HEK293 (cell line): ENCODE data around the gene CYREN.

Experiments
- CTCF ChIA-PET: fragments of 350-600 bp; formaldehyde crosslinking; extraction: SDS; loops from one replicate; lab custom pipeline; 2021; ENCODE audit warnings: antibody characterized with exemption; lab: Yijun Ruan, JAX
- POLR2A ChIA-PET: fragments of 300-600 bp; formaldehyde crosslinking; extraction: SDS; loops from one replicate; lab custom pipeline; 2020; ENCODE audit warnings: antibody characterized with exemption, inconsistent platforms; lab: Yijun Ruan, JAX
- H3K27ac ChIP-seq: fragments of 200-500 bp; sonication (Bioruptor generic); 2 replicates; pipeline ENCODE4 v1.5.1; 2014; ENCODE audit warnings: low read depth, low read length, control low read depth, inconsistent platforms; ENCODE audit errors: extremely low read depth
- H3K36me3 ChIP-seq, 2 experiments: fragments of 200-500 bp in 1 of 2; sonication (Bioruptor generic) in 1 of 2; 1 replicate in 1 of 2; 2 replicates in 1 of 2; pipeline ENCODE4 v1.5.1; 2014 to 2017; ENCODE audit warnings: inconsistent platforms in 2 of 2, low read length in 2 of 2; ENCODE audit not compliant: control insufficient read depth in 2 of 2, insufficient read depth in 1 of 2
- H3K4me1 ChIP-seq: fragments of 200-500 bp; sonication (Bioruptor generic); 2 replicates; pipeline ENCODE4 v1.5.1; 2014; ENCODE audit warnings: mild to moderate bottlenecking, low read length, inconsistent platforms; ENCODE audit not compliant: control insufficient read depth, insufficient read depth
- H3K4me3 ChIP-seq: 2 replicates; pipeline ENCODE4 v1.5.1; 2011; ENCODE audit warnings: low read depth, mild to moderate bottlenecking, control low read depth, low read length, moderate library complexity
- H3K9me3 ChIP-seq: fragments of 200-500 bp; sonication (Bioruptor generic); 2 replicates; pipeline ENCODE4 v1.5.1; 2014; ENCODE audit warnings: low read depth, low read length, inconsistent platforms; ENCODE audit not compliant: control insufficient read depth, insufficient read depth
- GFI1B ChIP-seq: fragments of 450-650 bp; formaldehyde crosslinking; IDR thresholded peaks from 2 replicates; pipeline ENCODE4 v1.5.1; 2016; ENCODE audit warnings: missing biosample characterization, missing genetic modification characterization
- GLIS1 ChIP-seq: fragments of 450-650 bp; formaldehyde crosslinking; IDR thresholded peaks from 2 replicates; pipeline ENCODE4 v1.5.1; 2016; ENCODE audit warnings: missing biosample characterization, missing genetic modification characterization
- KLF1 ChIP-seq: fragments of 450-650 bp; formaldehyde crosslinking; IDR thresholded peaks from 2 replicates; pipeline ENCODE4 v1.5.1; 2016; ENCODE audit warnings: missing biosample characterization, missing genetic modification characterization
- PRDM1 ChIP-seq: fragments of 450-650 bp; formaldehyde crosslinking; IDR thresholded peaks from 2 replicates; pipeline ENCODE4; 2016; ENCODE audit warnings: missing biosample characterization, missing genetic modification characterization
- SALL2 ChIP-seq: fragments of 450-650 bp; formaldehyde crosslinking; IDR thresholded peaks from 2 replicates; pipeline ENCODE4 v1.5.0; 2017; ENCODE audit warnings: missing biosample characterization, mild to moderate bottlenecking, missing genetic modification characterization, borderline replicate concordance
- SP2 ChIP-seq: fragments of 450-650 bp; formaldehyde crosslinking; IDR thresholded peaks from 2 replicates; pipeline ENCODE4 v1.5.1; 2016; ENCODE audit warnings: missing biosample characterization, missing genetic modification characterization
- SP7 ChIP-seq: fragments of 450-650 bp; formaldehyde crosslinking; IDR thresholded peaks from 2 replicates; pipeline ENCODE4 v1.5.1; 2016; ENCODE audit warnings: missing biosample characterization, missing genetic modification characterization
- ZBTB1 ChIP-seq: fragments of 450-650 bp; formaldehyde crosslinking; IDR thresholded peaks from 2 replicates; pipeline ENCODE4 v1.5.1; 2016; ENCODE audit warnings: missing biosample characterization, missing genetic modification characterization
- ZBTB21 ChIP-seq: fragments of 450-650 bp; formaldehyde crosslinking; IDR thresholded peaks from 2 replicates; pipeline ENCODE4 v1.5.1; 2017; ENCODE audit warnings: missing biosample characterization, missing genetic modification characterization
- ZIC2 ChIP-seq: fragments of 450-650 bp; formaldehyde crosslinking; IDR thresholded peaks from 2 replicates; pipeline ENCODE4 v1.5.1; 2016; ENCODE audit warnings: missing biosample characterization, missing genetic modification characterization
- ZNF184 ChIP-seq: fragments of 450-650 bp; IDR thresholded peaks from 2 replicates; pipeline ENCODE4 v1.5.1; 2018; ENCODE audit warnings: missing biosample characterization, mild to moderate bottlenecking, missing genetic modification characterization
- ZNF521 ChIP-seq: fragments of 450-650 bp; formaldehyde crosslinking; IDR thresholded peaks from 2 replicates; pipeline ENCODE4 v1.5.1; 2017; ENCODE audit warnings: missing biosample characterization, mild to moderate bottlenecking, missing genetic modification characterization
- ZNF785 ChIP-seq: fragments of 450-650 bp; formaldehyde crosslinking; IDR thresholded peaks from 2 replicates; pipeline ENCODE4 v1.5.1; 2016; ENCODE audit warnings: missing biosample characterization, missing genetic modification characterization
- TF ChIP-seq, protein P1 (sequence below): fragments of 450-650 bp; formaldehyde crosslinking; IDR thresholded peaks from 2 replicates; pipeline ENCODE4 v1.5.1; 2016; ENCODE audit warnings: missing biosample characterization, missing genetic modification characterization
- TF ChIP-seq, protein P2 (sequence below): fragments of 450-650 bp; formaldehyde crosslinking; IDR thresholded peaks from 2 replicates; pipeline ENCODE4 v1.5.1; 2016; ENCODE audit warnings: missing biosample characterization, missing genetic modification characterization
- TF ChIP-seq, protein P3 (sequence below): fragments of 450-650 bp; formaldehyde crosslinking; IDR thresholded peaks from 2 replicates; pipeline ENCODE4 v1.5.1; 2016; ENCODE audit warnings: missing biosample characterization, missing genetic modification characterization
- TF ChIP-seq, protein P4 (sequence below): fragments of 450-650 bp; formaldehyde crosslinking; IDR thresholded peaks from 2 replicates; pipeline ENCODE4 v1.5.1; 2016; ENCODE audit warnings: missing biosample characterization, missing genetic modification characterization

CYREN gene

DNA sequence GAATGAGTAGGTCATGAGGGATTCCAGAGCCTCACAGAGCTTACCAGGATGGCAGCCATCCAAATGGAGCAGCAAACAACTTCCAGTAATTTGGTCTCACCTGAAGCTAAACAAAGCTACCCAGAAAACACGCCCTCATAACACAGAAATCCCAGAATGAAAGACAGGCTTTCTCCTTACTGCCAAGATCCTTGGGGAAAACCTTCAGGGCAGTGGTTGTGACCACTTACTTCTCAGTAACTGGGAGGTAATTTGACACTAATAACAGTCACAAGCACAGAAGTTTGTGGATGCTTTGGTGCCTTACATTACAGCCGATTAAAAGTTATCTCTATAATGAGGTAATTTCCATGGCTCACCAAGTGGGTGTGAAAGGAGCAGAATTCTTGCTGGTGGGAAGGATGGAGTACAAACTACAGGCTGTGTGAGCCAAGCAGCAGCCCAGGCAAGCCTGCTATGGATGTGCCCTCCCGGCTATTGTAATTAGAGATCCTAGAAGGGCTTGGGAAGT lies 30.4 kb upstream of the CYREN start (continued):
- TF ChIP-seq SALL2 (tag by site-specific recombination) (no peak), ZNF521 (tag by site-specific recombination) (no peak), GLIS1 (tag by site-specific recombination) (0 out of 2 replicates have a peak, but pooled peaks have one; percentile 39), ZIC2 (tag by site-specific recombination) (no peak), KLF1 (tag by site-specific recombination) (no peak), GFI1B (tag by site-specific recombination) (no peak), SP7 (tag by site-specific recombination) (peak; percentile 95)
- TF ChIP-seq, all 188 proteins: peak for 25

DNA sequence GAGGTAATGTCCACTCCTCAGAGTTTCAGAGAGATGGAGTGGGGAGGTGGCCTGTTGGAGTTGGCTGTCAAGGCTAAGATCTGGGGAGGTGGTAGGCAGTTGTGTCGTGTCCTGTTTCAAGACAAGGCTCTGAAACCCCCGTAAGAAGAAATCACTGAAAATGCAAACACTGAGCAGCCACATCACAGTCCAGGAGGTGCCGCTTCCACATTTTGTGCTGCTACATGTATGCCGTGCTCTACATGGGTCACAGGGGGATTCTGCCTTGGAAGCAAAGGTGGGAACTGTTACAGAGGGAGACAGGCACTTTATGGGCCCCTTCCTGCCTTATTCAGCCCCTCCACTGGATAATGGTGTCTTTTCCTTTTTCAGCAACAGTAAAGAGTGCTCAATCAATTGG lies 28.9 kb upstream of the CYREN start:
- Histone ChIP-seq H3K4me3 (no peak overlapping the region), H3K9me3 (no peaks in the 10 kb centered on the region), H3K36me3 (peaks cover 0 to 73% of the 10 kb centered on the region in 2 experiments; a peak in 1 of 3 replicates), H3K27ac (no peak overlapping the region), H3K4me1 (peaks cover 5% of the 10 kb centered on the region)
- CTCF ChIA-PET = interaction anchor here (1.3 kb wide), 1 partner anchor 18 kb away, joined by 6 read pairs; no protein-coding TSS in a partner anchor
- POLR2A ChIA-PET = no interaction called here
- TF ChIP-seq, protein P1, sequence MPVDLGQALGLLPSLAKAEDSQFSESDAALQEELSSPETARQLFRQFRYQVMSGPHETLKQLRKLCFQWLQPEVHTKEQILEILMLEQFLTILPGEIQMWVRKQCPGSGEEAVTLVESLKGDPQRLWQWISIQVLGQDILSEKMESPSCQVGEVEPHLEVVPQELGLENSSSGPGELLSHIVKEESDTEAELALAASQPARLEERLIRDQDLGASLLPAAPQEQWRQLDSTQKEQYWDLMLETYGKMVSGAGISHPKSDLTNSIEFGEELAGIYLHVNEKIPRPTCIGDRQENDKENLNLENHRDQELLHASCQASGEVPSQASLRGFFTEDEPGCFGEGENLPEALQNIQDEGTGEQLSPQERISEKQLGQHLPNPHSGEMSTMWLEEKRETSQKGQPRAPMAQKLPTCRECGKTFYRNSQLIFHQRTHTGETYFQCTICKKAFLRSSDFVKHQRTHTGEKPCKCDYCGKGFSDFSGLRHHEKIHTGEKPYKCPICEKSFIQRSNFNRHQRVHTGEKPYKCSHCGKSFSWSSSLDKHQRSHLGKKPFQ (tag by site-specific recombination) = no peak
- TF ChIP-seq, protein P2, sequence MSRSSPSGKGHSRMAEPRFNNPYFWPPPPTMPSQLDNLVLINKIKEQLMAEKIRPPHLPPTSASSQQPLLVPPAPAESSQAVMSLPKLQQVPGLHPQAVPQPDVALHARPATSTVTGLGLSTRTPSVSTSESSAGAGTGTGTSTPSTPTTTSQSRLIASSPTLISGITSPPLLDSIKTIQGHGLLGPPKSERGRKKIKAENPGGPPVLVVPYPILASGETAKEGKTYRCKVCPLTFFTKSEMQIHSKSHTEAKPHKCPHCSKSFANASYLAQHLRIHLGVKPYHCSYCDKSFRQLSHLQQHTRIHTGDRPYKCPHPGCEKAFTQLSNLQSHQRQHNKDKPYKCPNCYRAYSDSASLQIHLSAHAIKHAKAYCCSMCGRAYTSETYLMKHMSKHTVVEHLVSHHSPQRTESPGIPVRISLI (tag by site-specific recombination) = no peak
- TF ChIP-seq, protein P3, sequence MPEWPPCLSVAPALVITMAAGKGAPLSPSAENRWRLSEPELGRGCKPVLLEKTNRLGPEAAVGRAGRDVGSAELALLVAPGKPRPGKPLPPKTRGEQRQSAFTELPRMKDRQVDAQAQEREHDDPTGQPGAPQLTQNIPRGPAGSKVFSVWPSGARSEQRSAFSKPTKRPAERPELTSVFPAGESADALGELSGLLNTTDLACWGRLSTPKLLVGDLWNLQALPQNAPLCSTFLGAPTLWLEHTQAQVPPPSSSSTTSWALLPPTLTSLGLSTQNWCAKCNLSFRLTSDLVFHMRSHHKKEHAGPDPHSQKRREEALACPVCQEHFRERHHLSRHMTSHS (tag by site-specific recombination) = no peak
- no peak for TF ChIP-seq PRDM1 (tag by site-specific recombination)
- no peak for TF ChIP-seq ZNF785 (tag by site-specific recombination)
- no peak for TF ChIP-seq ZNF184 (tag by site-specific recombination)
- no peak for TF ChIP-seq ZBTB21 (tag by site-specific recombination)
- no peak for TF ChIP-seq ZBTB1
- TF ChIP-seq SP2 (tag by site-specific recombination) = no peak
- TF ChIP-seq, protein P4, sequence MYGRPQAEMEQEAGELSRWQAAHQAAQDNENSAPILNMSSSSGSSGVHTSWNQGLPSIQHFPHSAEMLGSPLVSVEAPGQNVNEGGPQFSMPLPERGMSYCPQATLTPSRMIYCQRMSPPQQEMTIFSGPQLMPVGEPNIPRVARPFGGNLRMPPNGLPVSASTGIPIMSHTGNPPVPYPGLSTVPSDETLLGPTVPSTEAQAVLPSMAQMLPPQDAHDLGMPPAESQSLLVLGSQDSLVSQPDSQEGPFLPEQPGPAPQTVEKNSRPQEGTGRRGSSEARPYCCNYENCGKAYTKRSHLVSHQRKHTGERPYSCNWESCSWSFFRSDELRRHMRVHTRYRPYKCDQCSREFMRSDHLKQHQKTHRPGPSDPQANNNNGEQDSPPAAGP = no peak

DNA sequence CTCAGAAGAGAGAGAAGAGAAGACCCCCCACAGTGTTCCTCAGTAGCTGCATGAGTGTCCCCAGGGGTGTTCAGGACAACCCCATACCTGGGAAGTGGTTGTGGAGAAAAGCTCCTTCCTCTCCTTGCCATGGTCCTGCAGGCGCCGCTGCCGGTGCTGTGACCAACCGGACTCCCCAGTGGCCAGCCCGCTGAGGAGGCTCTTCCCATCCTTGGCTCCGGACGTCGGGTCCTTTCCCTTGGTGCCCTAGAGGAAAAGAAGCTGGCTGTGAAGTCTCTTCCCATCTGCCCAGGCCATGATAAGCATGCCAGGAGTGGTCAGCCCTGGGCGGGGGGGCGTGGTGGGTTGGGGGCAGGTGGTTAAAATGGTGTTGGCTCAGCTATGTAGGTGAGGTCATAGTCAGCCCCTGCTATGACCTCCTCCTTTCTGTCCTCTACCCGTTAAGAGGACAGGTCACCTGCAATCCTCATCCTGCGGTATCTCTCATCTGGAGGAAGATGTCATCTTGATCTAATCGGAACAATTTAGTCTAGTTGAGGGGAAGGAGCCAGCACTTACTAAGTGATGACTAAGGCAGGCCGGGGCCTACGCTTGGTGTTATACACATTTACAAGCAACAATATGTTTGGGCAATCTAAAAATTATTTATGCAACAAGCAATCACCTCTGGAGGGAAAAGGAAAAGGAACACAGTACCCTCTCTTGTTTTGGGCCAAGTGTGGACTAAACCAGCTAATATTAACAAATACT lies 27.6 kb upstream of the CYREN start:
- no peaks in the 10 kb centered on the region for H3K9me3 ChIP-seq
- peaks cover 0 to 72% of the 10 kb centered on the region in 2 experiments; a peak in 1 of 3 replicates for H3K36me3 ChIP-seq
- ChIA-PET POLR2A (no interaction called here), CTCF (interaction anchor here (1.3 kb wide), 1 partner anchor 19 kb away, joined by 6 read pairs; no protein-coding TSS in a partner anchor)
- peak; percentile 78 for TF ChIP-seq GLIS1 (tag by site-specific recombination)
- no peak for TF ChIP-seq ZNF184 (tag by site-specific recombination)
- H3K4me3 ChIP-seq = no peak overlapping the region
- no peak overlapping the region for H3K27ac ChIP-seq
- peaks cover 5% of the 10 kb centered on the region for H3K4me1 ChIP-seq
